Measurements from ENCODE around the gene PLXNA2. TPM values are rescaled to one million over a fixed set of nuclear protein-coding genes. Genes with fewer than 3 reads are reported as not detected.

PLXNA2 gene
- total and polyA plus RNA-seq, 2 donors (not counting 1 experiment from before 2014, with no cell fraction given) = 0.31 to 1.2 TPM

DNA sequence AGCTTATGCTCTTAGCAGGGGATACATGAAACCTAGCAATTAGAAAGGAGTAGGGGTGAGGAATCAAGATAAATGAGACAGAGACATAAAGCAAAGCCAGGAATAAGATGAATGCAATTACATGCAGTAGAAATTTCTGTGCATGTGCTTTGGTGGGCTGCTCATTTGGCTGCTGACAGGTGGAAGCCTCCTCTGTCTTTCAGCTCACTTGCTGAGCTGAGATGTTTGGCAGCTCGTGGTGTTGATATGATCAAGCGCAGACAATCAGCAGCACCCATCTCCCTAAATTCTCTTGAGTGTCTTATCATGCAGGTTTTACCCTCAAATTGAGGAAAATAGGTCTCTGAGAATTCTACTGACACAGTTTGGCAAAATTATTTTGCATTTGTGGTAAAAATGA lies 224.9 kb downstream of the PLXNA2 start:
- DNase-seq (no peak), ATAC-seq (ENCODE audit: low read depth) (no peak)
- Histone ChIP-seq H4K20me1 (ENCODE audit: control insufficient read depth, insufficient read depth, low read length, poor library complexity, severe bottlenecking) (no peaks in the 10 kb centered on the region), H3K36me3 (replicated peaks in 1 of 2; ENCODE audit: control extremely low read depth in 1 of 2, control insufficient read depth in 1 of 2, extremely low read depth in 1 of 2, insufficient read depth in 2 of 2, low read length in 1 of 2) (no peaks in the 10 kb centered on the region), H3K9ac (ENCODE audit: low read length) (no peak overlapping the region), H3K9me3 (ENCODE audit: control extremely low read depth in 1 of 3, control insufficient read depth in 2 of 3, insufficient read depth in 1 of 3, low read length in 2 of 3) (no peaks in the 10 kb centered on the region), H3K79me2 (ENCODE audit: control insufficient read depth, insufficient read depth, low read length) (no peaks in the 10 kb centered on the region), H3K4me2 (replicated peaks; ENCODE audit: low read depth, low read length, poor library complexity, severe bottlenecking) (no peak overlapping the region), H3K27ac (ENCODE audit: low read length in 2 of 2) (no peak overlapping the region), H3K27me3 (replicated peaks in 1 of 4; ENCODE audit: control extremely low read depth in 1 of 4, control insufficient read depth in 3 of 4, insufficient read depth in 4 of 4, low read length in 3 of 4) (peaks cover 0 to 4% (median 0%) of the 10 kb centered on the region in 4 experiments), H3K4me1 (ENCODE audit: control insufficient read depth in 2 of 2, insufficient read depth in 2 of 2, low read length in 2 of 2) (no peaks in the 10 kb centered on the region), H2AFZ (ENCODE audit: insufficient read depth, low read depth, low read length, poor library complexity, severe bottlenecking) (no peak overlapping the region), H3K4me3 (ENCODE audit: control extremely low read depth in 1 of 5, extremely low read depth in 1 of 5, insufficient read depth in 1 of 5, low read depth in 2 of 5, low read length in 4 of 5) (no peak overlapping the region)
- POLR2A ChIA-PET = no interaction called here
- no peak for TF ChIP-seq EZH2 (IDR thresholded peaks at IDR 0.05; ENCODE audit: borderline replicate concordance, insufficient read depth, low read depth, low read length, poor library complexity, severe bottlenecking)
- TF ChIP-seq, protein P1, sequence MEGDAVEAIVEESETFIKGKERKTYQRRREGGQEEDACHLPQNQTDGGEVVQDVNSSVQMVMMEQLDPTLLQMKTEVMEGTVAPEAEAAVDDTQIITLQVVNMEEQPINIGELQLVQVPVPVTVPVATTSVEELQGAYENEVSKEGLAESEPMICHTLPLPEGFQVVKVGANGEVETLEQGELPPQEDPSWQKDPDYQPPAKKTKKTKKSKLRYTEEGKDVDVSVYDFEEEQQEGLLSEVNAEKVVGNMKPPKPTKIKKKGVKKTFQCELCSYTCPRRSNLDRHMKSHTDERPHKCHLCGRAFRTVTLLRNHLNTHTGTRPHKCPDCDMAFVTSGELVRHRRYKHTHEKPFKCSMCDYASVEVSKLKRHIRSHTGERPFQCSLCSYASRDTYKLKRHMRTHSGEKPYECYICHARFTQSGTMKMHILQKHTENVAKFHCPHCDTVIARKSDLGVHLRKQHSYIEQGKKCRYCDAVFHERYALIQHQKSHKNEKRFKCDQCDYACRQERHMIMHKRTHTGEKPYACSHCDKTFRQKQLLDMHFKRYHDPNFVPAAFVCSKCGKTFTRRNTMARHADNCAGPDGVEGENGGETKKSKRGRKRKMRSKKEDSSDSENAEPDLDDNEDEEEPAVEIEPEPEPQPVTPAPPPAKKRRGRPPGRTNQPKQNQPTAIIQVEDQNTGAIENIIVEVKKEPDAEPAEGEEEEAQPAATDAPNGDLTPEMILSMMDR (IDR thresholded peaks at IDR 0.05) = no peak
- 86% methylated on average over 1 of the region's 2 CpGs for WGBS (ENCODE audit: insufficient coverage)
- Mint-ChIP-seq H3K27me3 (peaks cover 11% of the 10 kb centered on the region), H3K4me1 (no peaks in the 10 kb centered on the region), H3K27ac (no peak overlapping the region), H3K9me3 (ENCODE audit: insufficient read depth) (no peaks in the 10 kb centered on the region), H3K4me3 (no peak overlapping the region)
- intact Hi-C loops (cut with micrococcal nuclease) = no loop called here
- CTCF ChIA-PET = interaction anchor here (0.7 to 2.2 kb wide), 2 partner anchors 93 to 226 kb away, joined by 3 to 15 read pairs; partner anchors contain the start of gene PLXNA2

DNA sequence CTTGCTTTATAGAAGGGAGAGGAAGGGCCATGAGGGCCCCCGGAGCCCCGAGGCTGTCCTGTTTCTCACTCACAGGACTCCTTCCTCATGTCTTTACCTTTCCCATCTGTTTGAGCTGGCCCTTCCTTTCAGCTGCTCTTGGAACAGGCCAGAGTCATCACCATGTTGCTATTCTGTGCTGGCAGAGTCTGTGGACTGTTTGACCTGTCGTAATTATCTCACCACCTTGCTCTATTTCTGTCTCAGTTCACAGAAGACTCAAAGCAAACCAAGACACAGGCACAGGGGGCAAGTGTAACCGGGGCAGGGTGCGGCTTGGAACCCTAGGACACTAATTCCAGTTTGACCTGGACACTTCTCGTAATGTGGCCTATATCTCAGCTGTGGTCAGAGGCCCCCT lies 228.9 kb downstream of the PLXNA2 start:
- H3K4me2 ChIP-seq (replicated peaks; ENCODE audit: low read depth, low read length, poor library complexity, severe bottlenecking) = no peak overlapping the region
- CTCF ChIA-PET = no interaction called here

More for the DNA sequence above, 228.9 kb downstream of the PLXNA2 start:
- Histone ChIP-seq H4K20me1 (ENCODE audit: control insufficient read depth, insufficient read depth, low read length, poor library complexity, severe bottlenecking) (no peaks in the 10 kb centered on the region), H3K4me1 (ENCODE audit: control insufficient read depth in 2 of 2, insufficient read depth in 2 of 2, low read length in 2 of 2) (no peaks in the 10 kb centered on the region), H3K36me3 (replicated peaks in 1 of 2; ENCODE audit: control extremely low read depth in 1 of 2, control insufficient read depth in 1 of 2, extremely low read depth in 1 of 2, insufficient read depth in 2 of 2, low read length in 1 of 2) (no peaks in the 10 kb centered on the region), H3K27ac (ENCODE audit: low read length in 2 of 2) (no peak overlapping the region), H3K9me3 (ENCODE audit: control extremely low read depth in 1 of 3, control insufficient read depth in 2 of 3, insufficient read depth in 1 of 3, low read length in 2 of 3) (no peaks in the 10 kb centered on the region), H3K4me3 (ENCODE audit: control extremely low read depth in 1 of 5, extremely low read depth in 1 of 5, insufficient read depth in 1 of 5, low read depth in 2 of 5, low read length in 4 of 5) (no peak overlapping the region), H3K9ac (ENCODE audit: low read length) (no peak overlapping the region), H2AFZ (ENCODE audit: insufficient read depth, low read depth, low read length, poor library complexity, severe bottlenecking) (no peak overlapping the region), H3K79me2 (ENCODE audit: control insufficient read depth, insufficient read depth, low read length) (no peaks in the 10 kb centered on the region), H3K27me3 (replicated peaks in 1 of 4; ENCODE audit: control extremely low read depth in 1 of 4, control insufficient read depth in 3 of 4, insufficient read depth in 4 of 4, low read length in 3 of 4) (peaks cover 0 to 4% (median 0%) of the 10 kb centered on the region in 4 experiments)
- H3K27ac Mint-ChIP-seq = no peak overlapping the region
- no peaks in the 10 kb centered on the region for H3K9me3 Mint-ChIP-seq (ENCODE audit: insufficient read depth)
- intact Hi-C loops (cut with micrococcal nuclease) = no loop called here
- no peaks in the 10 kb centered on the region for H3K4me1 Mint-ChIP-seq
- no peak for ATAC-seq (ENCODE audit: low read depth)
- DNase-seq = no peak
- no peak overlapping the region for H3K4me3 Mint-ChIP-seq
- 94% methylated on average over 4 of the region's 6 CpGs for WGBS (ENCODE audit: insufficient coverage)
- peaks cover 11% of the 10 kb centered on the region for H3K27me3 Mint-ChIP-seq
- TF ChIP-seq, protein P1 (IDR thresholded peaks at IDR 0.05) = no peak
- no peak for TF ChIP-seq EZH2 (IDR thresholded peaks at IDR 0.05; ENCODE audit: borderline replicate concordance, insufficient read depth, low read depth, low read length, poor library complexity, severe bottlenecking)
- POLR2A ChIA-PET = no interaction called here
